KMS-11 (cell line): ENCODE results near the gene CAMK2N1.
"Not testable (repeated sequence)": the region's sequence is repeated elsewhere in the genome, so short reads cannot be mapped to it uniquely, and the experiment has no call there.

ENCODE experiments used
- H2AFZ ChIP-seq: fragments of 200-600 bp; sonication (generic); 2 replicates; pipeline ENCODE4 v1.6.1; 2016; ENCODE audit warnings: antibody characterized with exemption, mixed run types, low read depth
- H3K27ac ChIP-seq: fragments of 200-600 bp; sonication (generic); 2 replicates; pipeline ENCODE4 v1.6.1; 2016; ENCODE audit warnings: mild to moderate bottlenecking, mixed run types
- H3K27me3 ChIP-seq: fragments of 200-600 bp; sonication (generic); 2 replicates; pipeline ENCODE4 v1.6.1; 2017; ENCODE audit warnings: mild to moderate bottlenecking, low read depth, mixed run types, moderate library complexity; ENCODE audit not compliant: insufficient read depth
- H3K36me3 ChIP-seq: fragments of 200-600 bp; sonication (generic); 2 replicates; pipeline ENCODE4 v1.6.1; 2017; ENCODE audit warnings: mild to moderate bottlenecking, mixed run types; ENCODE audit not compliant: insufficient read depth
- H3K4me1 ChIP-seq: fragments of 200-600 bp; sonication (generic); 2 replicates; pipeline ENCODE4 v1.6.1; 2016; ENCODE audit warnings: mild to moderate bottlenecking, low read depth, mixed run types; ENCODE audit not compliant: poor library complexity, severe bottlenecking
- H3K4me2 ChIP-seq: fragments of 200-600 bp; sonication (generic); 2 replicates; pipeline ENCODE4 v1.7.0; 2016; ENCODE audit warnings: mild to moderate bottlenecking, mixed run types
- H3K4me3 ChIP-seq: fragments of 200-600 bp; sonication (generic); IDR thresholded peaks from 2 replicates; pipeline ENCODE4 v1.6.1; 2017; ENCODE audit warnings: low read depth, low read length, mixed read lengths; ENCODE audit not compliant: insufficient read depth
- H3K79me2 ChIP-seq: fragments of 200-600 bp; sonication (generic); 2 replicates; pipeline ENCODE4 v1.6.1; 2016; ENCODE audit warnings: low read depth, mixed run types; ENCODE audit not compliant: insufficient read depth
- H3K9ac ChIP-seq: fragments of 200-600 bp; sonication (generic); 2 replicates; pipeline ENCODE4 v1.6.1; 2016; ENCODE audit warnings: mild to moderate bottlenecking, mixed run types
- H4K20me1 ChIP-seq: fragments of 200-600 bp; sonication (generic); 2 replicates; pipeline ENCODE4 v1.6.1; 2016; ENCODE audit warnings: mild to moderate bottlenecking, mixed run types; ENCODE audit not compliant: insufficient read depth
- TF ChIP-seq, protein P1 (sequence below): fragments of 200-600 bp; sonication (generic); conservative IDR thresholded peaks from 2 replicates; pipeline ENCODE4 v1.6.1; 2017; ENCODE audit warnings: low read depth, mild to moderate bottlenecking, antibody characterized with exemption, low read length, moderate library complexity, mixed read lengths

Gene CAMK2N1

DNA sequence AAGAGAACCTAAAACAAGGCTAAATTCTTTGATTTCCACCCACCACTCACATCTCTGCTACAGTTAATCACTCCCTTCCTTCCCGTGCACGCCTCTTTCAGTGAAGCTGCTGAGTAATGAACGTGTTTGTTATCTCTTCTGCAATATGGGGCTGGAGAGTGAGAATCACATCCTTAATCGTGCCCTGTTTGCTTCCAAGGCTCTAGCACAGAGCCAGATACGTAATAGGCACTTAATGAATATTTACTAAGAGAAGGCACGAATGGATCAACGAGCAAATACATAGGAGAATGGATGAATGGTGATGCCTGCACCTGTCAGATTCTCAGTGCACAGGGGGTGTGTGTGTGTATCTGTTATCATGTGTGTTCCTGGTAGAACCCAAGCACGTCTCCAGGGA, 44.3 kb upstream of the CAMK2N1 start:
- no peak overlapping the region for H2AFZ ChIP-seq
- no peaks in the 10 kb centered on the region for H4K20me1 ChIP-seq
- no peaks in the 10 kb centered on the region for H3K79me2 ChIP-seq
- H3K36me3 ChIP-seq, result no peaks in the 10 kb centered on the region
- TF ChIP-seq, protein P1, sequence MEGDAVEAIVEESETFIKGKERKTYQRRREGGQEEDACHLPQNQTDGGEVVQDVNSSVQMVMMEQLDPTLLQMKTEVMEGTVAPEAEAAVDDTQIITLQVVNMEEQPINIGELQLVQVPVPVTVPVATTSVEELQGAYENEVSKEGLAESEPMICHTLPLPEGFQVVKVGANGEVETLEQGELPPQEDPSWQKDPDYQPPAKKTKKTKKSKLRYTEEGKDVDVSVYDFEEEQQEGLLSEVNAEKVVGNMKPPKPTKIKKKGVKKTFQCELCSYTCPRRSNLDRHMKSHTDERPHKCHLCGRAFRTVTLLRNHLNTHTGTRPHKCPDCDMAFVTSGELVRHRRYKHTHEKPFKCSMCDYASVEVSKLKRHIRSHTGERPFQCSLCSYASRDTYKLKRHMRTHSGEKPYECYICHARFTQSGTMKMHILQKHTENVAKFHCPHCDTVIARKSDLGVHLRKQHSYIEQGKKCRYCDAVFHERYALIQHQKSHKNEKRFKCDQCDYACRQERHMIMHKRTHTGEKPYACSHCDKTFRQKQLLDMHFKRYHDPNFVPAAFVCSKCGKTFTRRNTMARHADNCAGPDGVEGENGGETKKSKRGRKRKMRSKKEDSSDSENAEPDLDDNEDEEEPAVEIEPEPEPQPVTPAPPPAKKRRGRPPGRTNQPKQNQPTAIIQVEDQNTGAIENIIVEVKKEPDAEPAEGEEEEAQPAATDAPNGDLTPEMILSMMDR, result no peak
- H3K27me3 ChIP-seq, result peaks cover 86% of the 10 kb centered on the region
- no peak overlapping the region for H3K27ac ChIP-seq
- no peak overlapping the region for H3K9ac ChIP-seq
- no peak overlapping the region for H3K4me3 ChIP-seq
- no peaks in the 10 kb centered on the region for H3K4me1 ChIP-seq
- H3K4me2 ChIP-seq, result no peak overlapping the region

DNA sequence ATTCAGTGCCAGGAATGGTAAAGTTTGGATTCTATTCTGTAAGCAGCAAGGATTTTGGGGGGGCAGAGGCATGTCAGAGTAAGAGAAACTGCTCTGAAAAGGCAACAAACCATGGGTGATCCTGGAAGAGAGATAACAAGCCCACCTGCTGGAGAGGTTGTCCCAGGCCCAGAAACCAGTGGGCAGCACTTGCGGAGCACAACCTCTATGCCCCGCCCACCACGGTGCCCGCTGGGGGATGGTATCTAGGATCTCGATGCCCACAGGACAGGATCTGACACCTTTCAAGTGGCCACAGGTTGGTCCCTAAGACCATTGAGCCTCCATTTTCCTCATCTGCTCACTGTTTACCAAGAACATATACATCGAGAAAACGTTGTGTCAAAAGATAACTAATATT, 42.2 kb upstream of the CAMK2N1 start:
- no peaks in the 10 kb centered on the region for H4K20me1 ChIP-seq
- H2AFZ ChIP-seq, result no peak overlapping the region
- no peak overlapping the region for H3K4me2 ChIP-seq
- H3K27ac ChIP-seq, result no peak overlapping the region
- H3K9ac ChIP-seq, result no peak overlapping the region
- no peak overlapping the region for H3K4me3 ChIP-seq
- no peaks in the 10 kb centered on the region for H3K79me2 ChIP-seq
- no peaks in the 10 kb centered on the region for H3K36me3 ChIP-seq
- H3K27me3 ChIP-seq, result peaks cover 82% of the 10 kb centered on the region
- H3K4me1 ChIP-seq, result no peaks in the 10 kb centered on the region
- TF ChIP-seq, protein P1, result no peak

DNA sequence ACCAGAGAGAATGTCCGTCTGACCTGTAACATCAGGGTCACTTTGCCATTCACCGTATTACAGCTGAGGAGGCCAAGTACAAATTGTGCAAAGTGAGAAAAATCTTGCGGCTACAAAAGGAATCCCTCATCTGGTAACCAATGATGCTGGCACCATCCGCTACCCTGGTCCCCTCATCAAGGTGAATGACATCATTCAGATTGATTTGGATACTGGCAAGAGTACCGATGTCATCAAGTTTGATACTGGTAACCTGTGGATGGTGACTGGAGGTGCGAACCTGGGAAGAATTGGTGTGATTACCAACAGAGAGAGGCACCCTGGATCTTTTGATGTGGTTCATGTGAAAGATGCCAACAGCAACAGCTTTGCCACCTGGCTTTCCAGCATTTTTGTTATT, 40.3 kb upstream of the CAMK2N1 start:
- Histone ChIP-seq H4K20me1 (no peaks in the 10 kb centered on the region), H3K4me2 (no peak overlapping the region), H3K36me3 (no peaks in the 10 kb centered on the region), H3K79me2 (no peaks in the 10 kb centered on the region), H2AFZ (no peak overlapping the region), H3K4me3 (no peak overlapping the region), H3K27me3 (peaks cover 81% of the 10 kb centered on the region), H3K9ac (no peak overlapping the region), H3K27ac (no peak overlapping the region), H3K4me1 (no peaks in the 10 kb centered on the region)
- TF ChIP-seq, protein P1, result no peak

DNA sequence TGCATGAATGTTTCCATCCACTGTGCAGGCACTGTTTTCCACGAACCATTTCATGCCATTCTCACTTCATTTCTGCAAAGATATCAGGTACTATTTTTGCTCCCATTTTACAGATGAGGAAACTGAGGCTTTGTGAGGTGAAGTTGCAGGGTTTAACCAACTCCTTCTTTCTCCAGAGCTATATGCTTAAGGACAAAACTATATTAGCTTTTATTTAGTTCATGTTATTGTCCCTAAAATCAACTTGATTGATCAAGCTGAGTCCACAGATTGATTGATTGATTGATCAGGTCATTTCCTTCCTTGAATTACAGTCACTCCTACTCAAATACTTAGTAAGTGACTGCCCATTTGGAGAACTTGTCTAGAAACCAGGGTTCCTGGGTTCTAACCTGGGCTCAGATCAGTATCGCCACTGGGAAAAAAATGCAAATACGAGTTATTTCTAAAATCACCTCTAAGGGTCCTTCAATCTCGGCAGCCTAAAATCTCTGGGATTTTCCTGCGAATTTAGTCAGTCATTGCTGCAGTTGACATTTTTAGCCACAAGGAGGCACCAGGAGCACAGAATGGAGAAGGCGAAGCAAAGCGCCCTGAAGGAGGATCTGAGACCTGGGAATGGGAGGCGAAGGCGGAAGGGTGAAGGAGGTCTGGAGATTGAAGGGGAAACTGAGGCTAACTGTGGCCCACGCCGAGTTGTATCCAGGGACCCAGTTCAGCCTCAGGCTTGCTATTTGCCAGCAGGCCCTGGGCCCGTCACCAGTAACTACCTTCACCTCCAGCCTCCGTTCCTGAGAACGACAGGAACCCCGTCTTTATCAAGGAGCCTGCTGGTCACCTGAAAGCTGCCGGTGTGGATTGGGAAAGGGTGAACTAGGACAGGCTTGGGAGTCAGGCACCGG, 36.2 kb upstream of the CAMK2N1 start:
- Histone ChIP-seq H3K4me3 (no peak overlapping the region), H3K79me2 (no peaks in the 10 kb centered on the region), H2AFZ (no peak overlapping the region), H3K36me3 (no peaks in the 10 kb centered on the region), H3K4me1 (no peaks in the 10 kb centered on the region), H3K9ac (no peak overlapping the region), H3K27me3 (peaks cover 63% of the 10 kb centered on the region), H3K4me2 (no peak overlapping the region), H4K20me1 (no peaks in the 10 kb centered on the region), H3K27ac (no peak overlapping the region)
- TF ChIP-seq, protein P1, result peak; percentile 87

DNA sequence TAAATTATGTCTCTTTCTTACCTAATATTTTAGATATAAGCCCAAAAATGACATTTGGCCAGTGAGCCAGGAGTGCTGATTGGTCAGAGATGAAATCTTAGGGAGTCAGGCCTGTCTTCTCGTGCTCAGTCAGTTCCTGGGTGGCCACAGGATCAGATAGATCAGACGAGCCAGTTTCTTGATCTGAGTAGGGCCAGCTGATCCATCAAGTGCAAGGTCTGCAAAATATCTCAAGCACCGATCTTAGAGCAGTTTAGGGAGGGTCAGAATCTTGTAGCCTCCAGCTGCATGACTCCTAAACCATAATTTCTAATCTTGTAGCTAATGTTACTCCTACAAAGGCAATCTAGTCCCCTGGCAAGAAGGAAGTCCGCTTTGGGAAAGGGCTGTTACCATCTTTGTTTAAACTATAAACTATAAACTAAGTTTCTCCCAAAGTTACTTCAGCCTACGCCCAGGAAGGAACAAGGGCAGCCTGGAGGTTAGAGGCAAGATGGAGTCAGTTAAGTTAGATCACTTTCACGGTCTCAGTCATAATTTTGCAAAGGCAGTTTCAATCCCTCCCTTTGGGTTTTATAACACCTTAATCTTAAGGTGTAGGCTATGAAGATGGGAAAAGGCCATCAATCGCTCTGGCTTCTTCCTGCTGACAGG, 33.7 kb upstream of the CAMK2N1 start:
- not testable (repeated sequence) for H3K4me2 ChIP-seq, H3K36me3 ChIP-seq, H3K27ac ChIP-seq, H3K9ac ChIP-seq, H2AFZ ChIP-seq, H3K4me3 ChIP-seq, H3K79me2 ChIP-seq, H3K4me1 ChIP-seq, H4K20me1 ChIP-seq
- H3K27me3 ChIP-seq, result peaks cover 44% of the 10 kb centered on the region
